HEK293 (cell line): ENCODE measurements around the gene EVC2.

Experiments used
- CTCF ChIA-PET: fragments of 350-600 bp; formaldehyde crosslinking; extraction: SDS; loops from one replicate; lab custom pipeline; 2021; ENCODE audit warnings: antibody characterized with exemption; lab: Yijun Ruan, JAX
- POLR2A ChIA-PET: fragments of 300-600 bp; formaldehyde crosslinking; extraction: SDS; loops from one replicate; lab custom pipeline; 2020; ENCODE audit warnings: antibody characterized with exemption, inconsistent platforms; lab: Yijun Ruan, JAX
- H3K27ac ChIP-seq: fragments of 200-500 bp; sonication (Bioruptor generic); 2 replicates; pipeline ENCODE4 v1.5.1; 2014; ENCODE audit warnings: low read depth, low read length, control low read depth, inconsistent platforms; ENCODE audit errors: extremely low read depth
- H3K36me3 ChIP-seq, 2 experiments: fragments of 200-500 bp in 1 of 2; sonication (Bioruptor generic) in 1 of 2; 1 replicate in 1 of 2; 2 replicates in 1 of 2; pipeline ENCODE4 v1.5.1; 2014 to 2017; ENCODE audit warnings: inconsistent platforms in 2 of 2, low read length in 2 of 2; ENCODE audit not compliant: control insufficient read depth in 2 of 2, insufficient read depth in 1 of 2
- H3K4me1 ChIP-seq: fragments of 200-500 bp; sonication (Bioruptor generic); 2 replicates; pipeline ENCODE4 v1.5.1; 2014; ENCODE audit warnings: mild to moderate bottlenecking, low read length, inconsistent platforms; ENCODE audit not compliant: control insufficient read depth, insufficient read depth
- H3K4me3 ChIP-seq: 2 replicates; pipeline ENCODE4 v1.5.1; 2011; ENCODE audit warnings: low read depth, mild to moderate bottlenecking, control low read depth, low read length, moderate library complexity
- H3K9me3 ChIP-seq: fragments of 200-500 bp; sonication (Bioruptor generic); 2 replicates; pipeline ENCODE4 v1.5.1; 2014; ENCODE audit warnings: low read depth, low read length, inconsistent platforms; ENCODE audit not compliant: control insufficient read depth, insufficient read depth
- KLF17 ChIP-seq: fragments of 450-650 bp; formaldehyde crosslinking; IDR thresholded peaks from 2 replicates; pipeline ENCODE4 v1.5.1; 2016; ENCODE audit warnings: missing biosample characterization, missing genetic modification characterization
- SALL2 ChIP-seq: fragments of 450-650 bp; formaldehyde crosslinking; IDR thresholded peaks from 2 replicates; pipeline ENCODE4 v1.5.0; 2017; ENCODE audit warnings: missing biosample characterization, mild to moderate bottlenecking, missing genetic modification characterization, borderline replicate concordance
- SCRT1 ChIP-seq: fragments of 450-650 bp; formaldehyde crosslinking; IDR thresholded peaks from 2 replicates; pipeline ENCODE4 v1.5.1; 2016; ENCODE audit warnings: missing biosample characterization, missing genetic modification characterization, borderline replicate concordance
- ZBTB20 ChIP-seq: fragments of 450-650 bp; formaldehyde crosslinking; IDR thresholded peaks from 2 replicates; pipeline ENCODE4 v1.5.1; 2016; ENCODE audit warnings: missing biosample characterization, missing genetic modification characterization
- ZBTB44 ChIP-seq: fragments of 450-650 bp; IDR thresholded peaks from 2 replicates; pipeline ENCODE4 v1.5.1; 2018; ENCODE audit warnings: missing biosample characterization, mild to moderate bottlenecking, missing genetic modification characterization
- ZFP3 ChIP-seq: fragments of 450-650 bp; formaldehyde crosslinking; IDR thresholded peaks from 2 replicates; pipeline ENCODE4 v1.5.1; 2016; ENCODE audit warnings: low read depth, missing biosample characterization, missing genetic modification characterization
- ZNF10 ChIP-seq: fragments of 450-650 bp; formaldehyde crosslinking; IDR thresholded peaks from 2 replicates; pipeline ENCODE4 v1.5.1; 2017; ENCODE audit warnings: missing biosample characterization, missing genetic modification characterization
- ZNF184 ChIP-seq: fragments of 450-650 bp; IDR thresholded peaks from 2 replicates; pipeline ENCODE4 v1.5.1; 2018; ENCODE audit warnings: missing biosample characterization, mild to moderate bottlenecking, missing genetic modification characterization
- ZNF214 ChIP-seq: fragments of 450-650 bp; formaldehyde crosslinking; IDR thresholded peaks from 2 replicates; pipeline ENCODE4 v1.5.1; 2017; ENCODE audit warnings: missing biosample characterization, mild to moderate bottlenecking, missing genetic modification characterization, borderline replicate concordance
- ZNF366 ChIP-seq: fragments of 450-650 bp; formaldehyde crosslinking; conservative IDR thresholded peaks from 2 replicates; pipeline ENCODE4 v1.5.1; 2016; ENCODE audit warnings: missing biosample characterization, missing genetic modification characterization
- ZNF37A ChIP-seq: fragments of 450-650 bp; IDR thresholded peaks from 2 replicates; pipeline ENCODE4 v1.5.1; 2018; ENCODE audit warnings: missing biosample characterization, missing genetic modification characterization
- ZNF510 ChIP-seq: fragments of 450-650 bp; formaldehyde crosslinking; IDR thresholded peaks from 2 replicates; pipeline ENCODE4 v1.5.1; 2018; ENCODE audit warnings: mild to moderate bottlenecking, missing genetic modification characterization, missing biosample characterization; ENCODE audit not compliant: insufficient replicate concordance
- ZNF777 ChIP-seq: fragments of 450-650 bp; formaldehyde crosslinking; IDR thresholded peaks from 2 replicates; pipeline ENCODE4 v1.5.1; 2017; ENCODE audit warnings: missing biosample characterization, missing genetic modification characterization, borderline replicate concordance
- ZSCAN30 ChIP-seq: fragments of 450-650 bp; IDR thresholded peaks from 2 replicates; pipeline ENCODE4 v1.5.1; 2018; ENCODE audit warnings: missing biosample characterization, mild to moderate bottlenecking, missing genetic modification characterization, moderate library complexity
- ZSCAN4 ChIP-seq: fragments of 450-650 bp; formaldehyde crosslinking; IDR thresholded peaks from 2 replicates; pipeline ENCODE4 v1.5.1; 2017; ENCODE audit warnings: missing biosample characterization, missing genetic modification characterization
- TF ChIP-seq, protein P1 (sequence below): fragments of 450-650 bp; formaldehyde crosslinking; IDR thresholded peaks from 2 replicates; pipeline ENCODE4 v1.5.1; 2017; ENCODE audit warnings: missing biosample characterization, missing genetic modification characterization

Gene EVC2

DNA sequence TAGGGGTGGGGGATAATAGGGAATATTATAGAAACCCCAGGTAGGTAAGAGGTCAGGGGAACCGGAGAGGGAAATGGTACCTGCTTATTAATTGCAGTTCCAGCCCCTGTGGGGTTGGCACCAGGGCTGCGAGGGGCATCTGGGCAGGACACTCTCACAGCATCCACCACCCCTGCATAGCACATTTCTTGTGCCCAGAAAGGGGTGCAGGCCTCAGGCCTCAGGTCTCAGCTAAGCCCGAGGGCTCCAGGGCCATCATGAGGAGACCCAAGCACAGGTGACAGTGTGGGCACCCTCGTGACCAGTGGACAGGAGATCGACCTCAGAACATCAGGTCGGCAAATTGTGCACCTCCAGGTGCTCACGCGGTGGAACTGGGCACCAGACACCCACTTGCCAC is 164.7 kb downstream of the EVC2 start:
- Histone ChIP-seq H3K27ac (no peak overlapping the region), H3K9me3 (no peaks in the 10 kb centered on the region), H3K4me3 (no peak overlapping the region), H3K36me3 (no peaks in the 10 kb centered on the region), H3K4me1 (no peaks in the 10 kb centered on the region)
- no peak for TF ChIP-seq ZNF37A (tag by site-specific recombination)
- no peak for TF ChIP-seq ZFP3 (tag by site-specific recombination)
- no peak for TF ChIP-seq ZBTB20
- CTCF ChIA-PET: no interaction called here
- POLR2A ChIA-PET: no interaction called here

DNA sequence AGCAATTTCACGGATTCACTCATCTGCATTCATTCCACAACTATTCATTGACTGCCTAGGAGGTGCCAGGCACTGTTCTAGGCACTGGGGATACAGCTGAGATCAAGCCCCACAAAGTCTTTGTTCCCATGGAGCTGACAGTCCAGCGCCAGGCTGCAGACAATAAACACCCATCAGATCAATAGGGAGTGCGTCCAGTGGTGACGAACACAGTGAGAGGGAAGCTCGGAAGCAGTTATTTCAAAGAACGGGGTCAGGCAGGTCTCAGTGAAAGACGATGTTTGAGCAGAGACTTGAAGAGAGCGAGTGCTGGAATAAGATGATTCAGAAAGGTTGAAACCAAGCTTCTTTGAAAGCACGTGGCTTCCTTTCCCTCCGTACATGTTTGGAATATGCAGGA is 167.2 kb downstream of the EVC2 start:
- TF ChIP-seq ZNF510 (tag by site-specific recombination) (no peak), ZSCAN30 (no peak)
- TF ChIP-seq, all 188 proteins: peak for 0
- POLR2A ChIA-PET: no interaction called here
- H3K27ac ChIP-seq: no peak overlapping the region

DNA sequence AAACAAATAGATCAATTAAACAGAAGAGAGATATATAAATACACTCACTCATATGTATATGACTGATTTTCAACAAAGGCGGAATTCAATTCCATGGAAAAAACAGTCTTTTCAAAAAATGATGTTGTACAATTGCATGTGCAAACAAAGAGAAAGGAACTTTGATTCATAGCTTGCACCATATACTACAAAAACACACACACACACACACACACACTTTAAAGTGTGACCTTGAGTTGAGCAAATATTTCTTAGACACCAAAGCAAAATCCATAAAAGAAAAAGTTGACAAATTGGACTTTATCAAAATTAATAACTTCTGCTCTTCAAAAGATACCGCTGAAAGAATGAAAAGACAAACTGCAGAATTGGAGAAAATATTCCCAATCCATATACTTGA is 168.8 kb downstream of the EVC2 start:
- TF ChIP-seq ZBTB44 (tag by site-specific recombination) (no peak), ZNF214 (tag by site-specific recombination) (no peak), KLF17 (tag by site-specific recombination) (no peak), ZNF777 (tag by site-specific recombination) (no peak), ZSCAN4 (tag by site-specific recombination) (no peak), SCRT1 (no peak), SALL2 (no peak), ZNF366 (no peak), ZNF37A (tag by site-specific recombination) (no peak)
- TF ChIP-seq, protein P1, sequence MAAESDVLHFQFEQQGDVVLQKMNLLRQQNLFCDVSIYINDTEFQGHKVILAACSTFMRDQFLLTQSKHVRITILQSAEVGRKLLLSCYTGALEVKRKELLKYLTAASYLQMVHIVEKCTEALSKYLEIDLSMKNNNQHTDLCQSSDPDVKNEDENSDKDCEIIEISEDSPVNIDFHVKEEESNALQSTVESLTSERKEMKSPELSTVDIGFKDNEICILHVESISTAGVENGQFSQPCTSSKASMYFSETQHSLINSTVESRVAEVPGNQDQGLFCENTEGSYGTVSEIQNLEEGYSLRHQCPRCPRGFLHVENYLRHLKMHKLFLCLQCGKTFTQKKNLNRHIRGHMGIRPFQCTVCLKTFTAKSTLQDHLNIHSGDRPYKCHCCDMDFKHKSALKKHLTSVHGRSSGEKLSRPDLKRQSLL (tag by site-specific recombination): no peak
- no peaks in the 10 kb centered on the region for H3K9me3 ChIP-seq
- H3K4me3 ChIP-seq: no peak overlapping the region
- ChIA-PET POLR2A (no interaction called here), CTCF (no interaction called here)
- H3K4me1 ChIP-seq: no peaks in the 10 kb centered on the region
- H3K27ac ChIP-seq: no peak overlapping the region
- no peaks in the 10 kb centered on the region for H3K36me3 ChIP-seq

More for the DNA sequence above, 167.2 kb downstream of the EVC2 start:
- H3K4me3 ChIP-seq: no peak overlapping the region
- H3K4me1 ChIP-seq: no peaks in the 10 kb centered on the region
- CTCF ChIA-PET: interaction anchor here (0.6 kb wide), 1 partner anchor 249 kb away, joined by 3 read pairs; no protein-coding TSS in a partner anchor
- H3K9me3 ChIP-seq: no peaks in the 10 kb centered on the region
- H3K36me3 ChIP-seq: no peaks in the 10 kb centered on the region

DNA sequence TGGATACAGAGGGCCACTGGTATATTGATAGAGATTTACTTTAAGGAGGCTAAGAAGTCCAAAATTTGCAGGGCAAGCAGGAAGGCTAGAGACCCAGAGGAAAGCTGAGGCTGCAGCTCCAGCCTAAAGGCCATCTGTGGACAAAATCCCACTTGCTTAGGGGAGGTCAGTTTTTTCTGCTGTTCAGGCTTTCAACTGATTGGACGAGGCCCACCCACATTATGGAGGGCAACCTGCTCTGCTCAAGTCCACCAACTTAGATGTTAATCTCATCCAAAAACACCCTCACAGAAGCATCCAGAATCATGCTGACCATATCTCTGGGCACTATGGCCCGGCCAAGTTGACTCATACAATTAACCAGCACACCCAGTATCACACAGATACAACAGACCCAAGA is 176.3 kb downstream of the EVC2 start:
- Histone ChIP-seq H3K4me1 (no peaks in the 10 kb centered on the region), H3K36me3 (no peaks in the 10 kb centered on the region), H3K9me3 (no peaks in the 10 kb centered on the region), H3K4me3 (no peak overlapping the region), H3K27ac (no peak overlapping the region)
- CTCF ChIA-PET: no interaction called here
- POLR2A ChIA-PET: no interaction called here
- peak; percentile 51; the same call in 1 of the 2 replicates for TF ChIP-seq ZNF10 (tag by site-specific recombination)
- no peak for TF ChIP-seq ZSCAN4 (tag by site-specific recombination)
- TF ChIP-seq ZNF184 (tag by site-specific recombination): no peak
